HG03064 (cell line): ENCODE measurements around the gene GPR22.

Experiments used
- ATAC-seq: cut with Tn5 transposase; IDR thresholded peaks from one replicate; pipeline ENCODE4 v1.9.1; 2021; ENCODE audit warnings: low read depth; ENCODE audit not compliant: unreplicated experiment

The GPR22 gene

DNA sequence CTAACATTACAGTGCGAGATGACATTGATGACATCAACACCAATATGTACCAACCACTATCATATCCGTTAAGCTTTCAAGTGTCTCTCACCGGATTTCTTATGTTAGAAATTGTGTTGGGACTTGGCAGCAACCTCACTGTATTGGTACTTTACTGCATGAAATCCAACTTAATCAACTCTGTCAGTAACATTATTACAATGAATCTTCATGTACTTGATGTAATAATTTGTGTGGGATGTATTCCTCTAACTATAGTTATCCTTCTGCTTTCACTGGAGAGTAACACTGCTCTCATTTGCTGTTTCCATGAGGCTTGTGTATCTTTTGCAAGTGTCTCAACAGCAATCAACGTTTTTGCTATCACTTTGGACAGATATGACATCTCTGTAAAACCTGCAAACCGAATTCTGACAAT lies 4.3 kb downstream of the GPR22 start:
- ATAC-seq: no peak

DNA sequence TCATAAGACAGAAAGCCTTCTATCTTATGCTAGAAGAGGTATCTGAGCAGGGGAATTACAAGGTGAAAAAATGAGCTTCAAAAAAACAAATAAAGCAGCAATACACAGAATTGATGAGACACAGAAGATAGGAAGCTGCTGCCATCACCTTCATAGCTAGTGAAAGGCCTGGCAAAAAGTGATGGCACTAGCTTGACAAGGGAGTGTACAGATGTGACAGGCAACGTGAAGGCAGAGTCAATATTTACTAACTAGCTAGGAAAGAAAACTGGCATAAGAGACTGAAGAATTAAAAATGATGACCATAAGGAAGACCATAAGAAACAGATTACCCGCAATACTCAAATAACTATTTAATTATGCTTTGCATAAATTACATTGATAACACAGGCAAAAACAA lies 9.4 kb downstream of the GPR22 start:
- no peak for ATAC-seq

GRCh38 chr7:107480932-107481331 lies 11.1 kb downstream of the GPR22 start:
- ATAC-seq: no peak

DNA sequence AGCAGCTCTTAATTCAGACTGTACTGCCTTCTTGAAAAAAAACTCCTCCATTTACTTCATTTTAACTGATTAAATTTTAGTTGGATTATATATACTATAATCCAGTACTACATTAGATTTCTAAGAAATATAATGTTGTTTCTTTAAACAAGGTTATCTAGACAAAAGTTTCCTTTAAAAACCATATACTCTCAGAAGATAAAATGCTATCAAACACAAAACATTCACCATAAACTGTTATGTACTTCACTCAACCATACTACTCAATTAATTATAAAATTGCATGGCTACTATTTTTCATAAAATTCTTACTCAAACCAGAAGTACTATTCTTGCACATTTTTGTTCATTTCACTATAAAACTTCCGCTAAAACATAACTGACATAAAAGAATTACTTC lies 12.7 kb downstream of the GPR22 start:
- no peak for ATAC-seq

DNA sequence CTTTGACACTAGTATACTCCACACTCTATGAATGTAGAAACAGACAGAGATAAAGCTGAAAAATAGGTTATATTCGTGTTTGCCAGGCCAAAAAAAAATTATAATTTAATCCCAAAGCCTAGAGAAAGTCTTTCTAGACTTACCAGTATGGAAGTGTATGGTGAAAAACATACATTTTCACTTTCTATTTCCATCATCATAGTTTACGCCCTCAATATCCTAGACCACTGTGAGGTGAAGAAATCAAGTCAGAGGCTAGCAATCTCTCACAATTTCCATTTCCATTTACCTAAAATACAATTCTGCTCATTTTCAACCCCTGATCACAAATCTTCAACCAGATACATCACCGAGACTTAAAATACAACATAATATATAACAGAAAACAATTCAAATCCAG lies 16.2 kb downstream of the GPR22 start:
- ATAC-seq: no peak

- no peak for ATAC-seq
These were observed 23.0 kb downstream of the GPR22 start for GRCh38 chr7:107492875-107493274.

- ATAC-seq: no peak
These were observed 24.5 kb downstream of the GPR22 start for GRCh38 chr7:107494315-107494751.

DNA sequence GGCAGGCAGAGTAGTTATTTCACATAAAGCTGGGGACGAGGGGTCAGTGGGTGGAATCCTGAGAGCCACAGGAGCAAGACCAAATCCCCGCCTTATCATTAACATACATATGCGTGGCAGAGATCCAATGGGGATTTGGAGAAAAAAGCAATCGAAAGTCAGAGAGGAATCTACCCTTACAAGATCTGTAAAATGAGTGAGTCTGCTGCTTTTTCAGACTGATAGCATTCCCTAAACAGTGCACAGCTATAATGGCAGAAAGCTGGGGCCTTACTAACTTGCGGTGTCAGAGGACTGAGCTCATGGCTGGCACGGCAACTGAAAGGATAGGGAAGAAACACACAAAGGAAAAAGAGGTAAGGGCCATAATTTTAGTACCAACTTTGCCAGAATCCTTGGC lies 25.0 kb downstream of the GPR22 start:
- ATAC-seq: no peak

DNA sequence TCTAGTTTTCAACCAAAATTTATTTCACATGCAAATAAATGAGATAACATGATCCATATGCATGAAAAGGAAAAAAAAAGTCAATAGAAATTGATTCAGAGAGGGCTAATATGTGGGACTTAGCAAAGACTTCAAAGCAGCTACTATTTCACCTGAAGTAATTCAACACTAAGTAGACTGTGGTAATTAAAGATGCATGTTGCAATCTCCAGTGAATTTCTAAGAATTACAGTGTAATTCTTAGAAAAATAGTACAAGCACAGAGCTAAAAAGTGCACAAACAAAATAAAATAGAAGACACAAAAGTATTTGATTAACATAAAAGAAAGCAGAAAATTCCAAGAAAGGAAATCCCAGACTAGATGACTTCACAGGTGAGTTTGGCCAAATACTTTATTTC lies 25.7 kb downstream of the GPR22 start:
- no peak for ATAC-seq

DNA sequence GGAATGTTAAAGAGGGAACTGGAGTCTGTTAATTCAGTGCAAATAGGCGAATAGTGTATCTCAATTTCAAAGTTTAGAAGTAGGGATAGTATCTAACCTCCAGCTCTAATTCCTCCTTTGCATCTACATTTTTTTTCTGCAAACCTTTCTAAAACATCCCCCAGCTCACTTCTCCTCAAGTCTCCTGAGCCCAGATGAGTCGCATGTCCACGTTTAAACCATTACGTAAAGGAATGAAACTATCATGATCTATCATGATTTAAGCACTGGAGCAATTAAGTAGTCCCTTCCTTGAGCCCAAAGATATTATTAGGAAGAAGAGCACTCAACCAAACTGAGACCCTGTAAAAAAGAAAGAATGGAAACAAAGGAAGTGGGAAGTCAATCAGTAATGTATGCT lies 29.9 kb downstream of the GPR22 start:
- ATAC-seq: no peak

- no peak for ATAC-seq
These were observed 31.7 kb downstream of the GPR22 start for GRCh38 chr7:107501593-107501992.

- ATAC-seq: no peak
These were observed 32.3 kb downstream of the GPR22 start for GRCh38 chr7:107502154-107502553.

DNA sequence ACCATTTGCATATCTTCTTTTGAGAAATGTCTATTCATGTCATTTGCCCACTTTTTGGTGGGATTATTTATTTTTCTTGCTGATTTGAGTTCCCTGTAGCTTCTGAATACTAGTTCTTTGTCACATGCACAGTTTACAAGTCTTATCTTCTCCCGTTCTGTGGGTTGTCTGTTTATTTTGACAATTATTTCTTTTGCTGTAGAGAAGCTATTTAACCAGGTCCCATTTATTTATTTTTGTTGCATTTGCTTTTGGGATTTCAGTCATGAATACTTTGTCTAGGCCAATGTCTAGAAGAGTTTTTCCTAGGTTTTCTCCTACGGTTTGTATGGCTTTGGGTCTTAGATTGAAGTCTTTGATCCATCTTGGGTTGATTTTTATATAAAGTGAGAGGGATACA lies 32.9 kb downstream of the GPR22 start:
- ATAC-seq: no peak

- no peak for ATAC-seq
These were observed 33.8 kb downstream of the GPR22 start for GRCh38 chr7:107503687-107504086.

DNA sequence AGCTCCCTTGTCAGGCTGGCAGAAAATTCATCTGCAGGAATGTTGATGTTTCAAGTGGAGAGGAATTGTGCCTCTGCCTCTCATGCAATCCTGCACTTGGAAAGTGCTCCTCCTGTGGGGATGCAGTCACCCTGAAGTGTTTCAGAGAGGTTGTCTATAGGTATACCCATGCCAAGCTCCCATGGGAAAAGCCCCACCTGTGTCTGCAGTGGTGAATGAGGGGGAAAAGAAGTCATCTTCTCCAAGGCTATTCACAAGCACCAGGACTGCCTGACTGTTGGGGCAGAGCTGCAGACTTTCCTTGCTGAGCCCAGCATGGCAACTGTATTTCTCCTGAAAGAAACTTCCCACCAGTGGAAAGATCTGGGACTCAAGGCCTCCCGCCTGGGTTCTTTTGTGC lies 35.5 kb downstream of the GPR22 start:
- no peak for ATAC-seq

- no peak for ATAC-seq
These were observed 36.3 kb downstream of the GPR22 start for GRCh38 chr7:107505997-107506673.

- ATAC-seq: no peak
These were observed 37.0 kb downstream of the GPR22 start for GRCh38 chr7:107506674-107507339.
